Stomach (tissue), 9 donors: ENCODE results near the gene METTL24. TPM values are rescaled to one million over a fixed set of nuclear protein-coding genes. Genes with fewer than 3 reads are reported as not detected.

ENCODE experiments used
- DNase-seq, 2 donors: peaks; one replicate each; pipeline versions ENCODE4 v3.0.0 to v3.0.0-alpha.2; 2013 to 2019
- H3K27ac ChIP-seq, 5 donors: fragments of 200-600 bp in 4 of 5; sonication (generic) in 4 of 5; one replicate each; pipeline ENCODE4 v1.5.1; 2013 to 2019; ENCODE audit warnings: mild to moderate bottlenecking in 1 of 5, moderate library complexity in 1 of 5
- H3K27me3 ChIP-seq, 3 donors: fragments of 200-600 bp; sonication (generic); one replicate each; pipeline ENCODE4 v1.5.1; 2017 to 2019; ENCODE audit warnings: mixed run types in 1 of 3
- H3K36me3 ChIP-seq, 4 donors: fragments of 200-600 bp; sonication (generic); 1 replicate in 3 of 4; 2 replicates in 1 of 4; pipeline ENCODE4 v1.5.1; 2016 to 2019
- H3K4me1 ChIP-seq, 4 donors: fragments of 200-600 bp; sonication (generic); one replicate each; pipeline ENCODE4 v1.5.1; 2016 to 2019
- H3K4me3 ChIP-seq, 4 donors: fragments of 200-600 bp; sonication (generic) in 3 of 4; one replicate each; pipeline ENCODE4 v1.5.1; 2016 to 2019; ENCODE audit warnings: mild to moderate bottlenecking in 1 of 4
- H3K9me3 ChIP-seq, 4 donors: fragments of 200-600 bp; sonication (generic); one replicate each; pipeline ENCODE4 v1.5.1; 2016 to 2019
- EP300 ChIP-seq: sonication (generic); formaldehyde crosslinking; IDR thresholded peaks from one replicate; pipeline ENCODE4 v1.6.1; 2017; ENCODE audit warnings: antibody characterized with exemption
- POLR2A ChIP-seq, 4 donors: fragments of 450-650 bp; IDR thresholded peaks; one replicate each; pipeline ENCODE4 v1.6.1; 2016; ENCODE audit warnings: antibody characterized with exemption in 4 of 4, control low read depth in 2 of 4, mild to moderate bottlenecking in 1 of 4, moderate library complexity in 1 of 4
- POLR2AphosphoS5 ChIP-seq, 3 donors: sonication (generic); formaldehyde crosslinking; IDR thresholded peaks; one replicate each; pipeline ENCODE4 v1.6.1; 2016; ENCODE audit warnings: antibody characterized with exemption in 3 of 3
- WGBS, 5 donors: extraction: QIAGEN DNeasy Blood & Tissue Kit in 3 of 5; methylation state at CpG; one replicate each; pipeline versions ENCODE4 v1.1.5 to v1.1.7; 2013 to 2018; 5-methylcytosine and 5-hydroxymethylcytosine counted together
- intact Hi-C: fragments of 100-400 bp; cut with DNase I; formaldehyde crosslinking; loops from one replicate; pipeline ENCODE4 v1.15.1; 2023; ENCODE audit warnings: low total_unique reads
- polyA plus RNA-seq, 3 donors: library from polyadenylated mRNA; stranded (reverse); fragments of 200-250 nt; gene quantifications; one replicate each; pipeline ENCODE4 v1.2.3, GENCODE V29; 2013
- total RNA-seq, 5 donors: library from RNA; depleted of rRNA; stranded (reverse); fragments of >200 nt; gene quantifications; one replicate each; pipeline versions ENCODE4 v1.1.0 to v1.2.3, GENCODE V29; 2014 to 2016
- TF ChIP-seq, protein P1 (sequence below), 7 experiments: fragments of 450-650 bp in 4 of 7; fragments of 200-600 bp in 3 of 7; sonication (generic) in 3 of 7; IDR thresholded peaks; one replicate each; pipeline ENCODE4 v1.5.1; 2016 to 2019; ENCODE audit warnings: antibody characterized with exemption in 7 of 7, control low read depth in 2 of 7, mild to moderate bottlenecking in 1 of 7
- donor health status: healthy with polysubstance abuse.
- donor health status: Bipolar disorder and iron deficiency.
- donor health status: healthy.

METTL24 gene
- total and polyA plus RNA-seq, 8 donors = 0.55 to 25.8 (median 2.8) TPM; not detected in 1

DNA sequence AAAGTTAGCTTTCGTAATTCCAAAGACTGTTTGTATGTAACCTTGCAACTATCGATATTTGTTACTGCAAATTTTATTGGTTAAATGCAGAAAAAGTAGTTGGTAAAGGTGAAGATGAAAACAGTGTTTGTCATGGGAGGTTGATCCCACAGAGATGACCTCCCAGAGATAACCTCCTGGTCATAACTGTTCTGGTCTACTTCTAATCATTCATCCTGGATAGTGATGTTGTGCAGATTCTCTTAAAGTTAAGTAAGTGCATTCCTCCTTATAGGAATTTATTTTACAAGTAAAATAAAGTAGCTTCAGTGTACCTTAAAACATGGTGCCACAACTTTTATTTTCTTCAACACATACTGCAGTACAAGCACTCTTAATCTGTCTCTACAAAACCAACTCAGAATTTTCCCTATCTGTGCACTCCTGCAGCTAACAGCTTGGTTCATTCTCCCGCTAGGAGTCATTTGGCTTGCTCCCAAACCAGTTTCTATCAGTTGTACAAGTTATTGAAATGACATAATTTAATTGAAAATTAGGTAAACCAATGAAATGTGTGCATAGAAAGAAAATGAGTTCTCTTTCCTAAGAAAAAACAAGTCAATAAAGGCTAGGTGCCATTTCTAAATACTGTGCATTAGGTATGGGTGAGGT is 19.2 kb downstream of the METTL24 start:
- 71 to 81% (median 74%) methylated on average over 3 of the region's 3 CpGs for WGBS, 5 donors
- Histone ChIP-seq H3K9me3 (no peaks in the 10 kb centered on the region), H3K4me1 (peaks cover 0 to 39% (median 19%) of the 10 kb centered on the region in 4 donors), H3K36me3 (no peaks in the 10 kb centered on the region), H3K4me3 (no peak overlapping the region), H3K27ac (no peak overlapping the region), H3K27me3 (no peaks in the 10 kb centered on the region)
- intact Hi-C loops = no loop called here
- no peak for DNase-seq
- TF ChIP-seq POLR2AphosphoS5 (IDR thresholded peaks at IDR 0.05) = no peak
- TF ChIP-seq, protein P1, sequence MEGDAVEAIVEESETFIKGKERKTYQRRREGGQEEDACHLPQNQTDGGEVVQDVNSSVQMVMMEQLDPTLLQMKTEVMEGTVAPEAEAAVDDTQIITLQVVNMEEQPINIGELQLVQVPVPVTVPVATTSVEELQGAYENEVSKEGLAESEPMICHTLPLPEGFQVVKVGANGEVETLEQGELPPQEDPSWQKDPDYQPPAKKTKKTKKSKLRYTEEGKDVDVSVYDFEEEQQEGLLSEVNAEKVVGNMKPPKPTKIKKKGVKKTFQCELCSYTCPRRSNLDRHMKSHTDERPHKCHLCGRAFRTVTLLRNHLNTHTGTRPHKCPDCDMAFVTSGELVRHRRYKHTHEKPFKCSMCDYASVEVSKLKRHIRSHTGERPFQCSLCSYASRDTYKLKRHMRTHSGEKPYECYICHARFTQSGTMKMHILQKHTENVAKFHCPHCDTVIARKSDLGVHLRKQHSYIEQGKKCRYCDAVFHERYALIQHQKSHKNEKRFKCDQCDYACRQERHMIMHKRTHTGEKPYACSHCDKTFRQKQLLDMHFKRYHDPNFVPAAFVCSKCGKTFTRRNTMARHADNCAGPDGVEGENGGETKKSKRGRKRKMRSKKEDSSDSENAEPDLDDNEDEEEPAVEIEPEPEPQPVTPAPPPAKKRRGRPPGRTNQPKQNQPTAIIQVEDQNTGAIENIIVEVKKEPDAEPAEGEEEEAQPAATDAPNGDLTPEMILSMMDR (IDR thresholded peaks at IDR 0.05) = no peak
- no peak for TF ChIP-seq EP300
- no peak for TF ChIP-seq POLR2A (IDR thresholded peaks at IDR 0.05)

DNA sequence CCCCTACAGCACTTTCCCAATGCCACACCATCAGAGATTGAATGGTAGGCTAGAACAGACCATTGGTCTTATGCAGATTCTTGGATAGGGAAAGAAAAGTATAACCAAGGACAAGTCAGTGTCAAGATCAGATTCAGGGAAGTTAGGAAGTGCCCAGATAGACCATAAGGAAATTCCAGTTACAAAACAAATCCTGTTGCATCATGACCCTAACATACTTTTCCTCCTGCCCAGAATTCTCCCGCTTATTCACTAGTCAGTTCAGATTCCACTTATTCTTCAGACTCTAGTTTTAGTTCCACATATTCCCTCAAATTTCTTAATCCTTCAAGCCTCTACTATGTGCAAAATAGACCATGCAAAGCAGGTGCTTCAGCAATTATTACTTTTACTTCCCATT is 20.7 kb downstream of the METTL24 start:
- 70 to 87% (median 72%) methylated on average over 1 of the region's 1 CpG for WGBS, 5 donors
- intact Hi-C loops = no loop called here
- Histone ChIP-seq H3K9me3 (no peaks in the 10 kb centered on the region), H3K27me3 (no peaks in the 10 kb centered on the region), H3K36me3 (no peaks in the 10 kb centered on the region), H3K27ac (no peak overlapping the region), H3K4me1 (peaks cover 0 to 44% (median 15%) of the 10 kb centered on the region in 4 donors), H3K4me3 (no peak overlapping the region)
- no peak for DNase-seq
- TF ChIP-seq POLR2A (IDR thresholded peaks at IDR 0.05) (no peak), POLR2AphosphoS5 (IDR thresholded peaks at IDR 0.05) (no peak), EP300 (no peak)
- TF ChIP-seq, protein P1 (IDR thresholded peaks at IDR 0.05) = no peak

GRCh38 chr6:110334423-110335180 is 23.5 kb downstream of the METTL24 start:
- DNase-seq = no peak
- peak overlapping the region in 2 of 5 donors; percentile 55 to 64 for H3K27ac ChIP-seq
- WGBS, 5 donors = 55 to 70% (median 64%) methylated on average over 9 of the region's 9 CpGs
- no peak overlapping the region for H3K4me3 ChIP-seq
- TF ChIP-seq EP300 (no peak), POLR2A (IDR thresholded peaks at IDR 0.05) (no peak), POLR2AphosphoS5 (IDR thresholded peaks at IDR 0.05) (no peak)
- TF ChIP-seq, protein P1 (IDR thresholded peaks at IDR 0.05) = no peak
- no peaks in the 10 kb centered on the region for H3K27me3 ChIP-seq
- peaks cover 5 to 44% (median 17%) of the 10 kb centered on the region in 4 donors for H3K4me1 ChIP-seq
- H3K9me3 ChIP-seq = no peaks in the 10 kb centered on the region
- intact Hi-C loops = no loop called here
- H3K36me3 ChIP-seq = no peaks in the 10 kb centered on the region

DNA sequence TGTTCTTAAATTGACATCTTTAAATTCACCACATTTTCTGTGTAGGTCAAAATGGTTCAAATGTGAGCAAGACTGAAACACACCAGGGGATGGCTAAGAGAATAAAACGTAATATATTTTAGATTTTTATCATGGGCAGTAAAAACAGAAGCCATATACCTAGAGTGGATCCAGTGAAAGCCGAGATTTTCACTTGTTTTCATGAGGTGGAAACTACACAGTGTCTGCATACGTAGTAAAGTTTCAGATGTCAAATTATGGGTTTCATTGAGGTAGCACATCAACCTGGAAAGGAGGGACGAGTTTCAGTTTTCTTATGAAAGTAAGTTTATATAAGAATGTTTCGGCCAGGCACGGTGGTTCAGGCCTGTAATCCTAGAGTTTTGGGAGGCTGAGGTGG is 25.9 kb downstream of the METTL24 start:
- no peaks in the 10 kb centered on the region for H3K36me3 ChIP-seq
- intact Hi-C loops = no loop called here
- no peak for DNase-seq
- WGBS, 5 donors = 69 to 90% (median 82%) methylated on average over 6 of the region's 6 CpGs
- peak overlapping the region in 2 of 5 donors; percentile 29 to 55 for H3K27ac ChIP-seq
- peaks cover 10 to 59% (median 24%) of the 10 kb centered on the region in 4 donors for H3K4me1 ChIP-seq
- H3K9me3 ChIP-seq = no peaks in the 10 kb centered on the region
- TF ChIP-seq EP300 (no peak), POLR2A (IDR thresholded peaks at IDR 0.05) (no peak), POLR2AphosphoS5 (IDR thresholded peaks at IDR 0.05) (no peak)
- TF ChIP-seq, protein P1 (IDR thresholded peaks at IDR 0.05) = no peak
- no peaks in the 10 kb centered on the region for H3K27me3 ChIP-seq
- H3K4me3 ChIP-seq = no peak overlapping the region
